NCI-H1105 (cell line): ENCODE data around the gene SLC26A11.
"Not testable (repeated sequence)": the region's sequence is repeated elsewhere in the genome, so short reads cannot be mapped to it uniquely, and the experiment has no call there.

Source experiments
- DNase-seq: peaks from one replicate; lab custom pipeline; 2025; lab: John Stamatoyannopoulos, UW

SLC26A11 gene

GRCh38 chr17:80285237-80285920, 65.2 kb downstream of the SLC26A11 start:
- DNase-seq = no peak

- no peak for DNase-seq
Observed at GRCh38 chr17:80286638-80286960, 66.4 kb downstream of the SLC26A11 start.

GRCh38 chr17:80287038-80287437, 66.8 kb downstream of the SLC26A11 start:
- no peak for DNase-seq

GRCh38 chr17:80287806-80288567, 67.8 kb downstream of the SLC26A11 start:
- no peak for DNase-seq

- no peak for DNase-seq
Observed at GRCh38 chr17:80289616-80290015, 69.4 kb downstream of the SLC26A11 start.

- no peak for DNase-seq
Observed at GRCh38 chr17:80290156-80290555, 69.9 kb downstream of the SLC26A11 start.

GRCh38 chr17:80291260-80291659, 71.0 kb downstream of the SLC26A11 start:
- DNase-seq = no peak

- no peak for DNase-seq
Observed at GRCh38 chr17:80291691-80292487, 71.7 kb downstream of the SLC26A11 start.

GRCh38 chr17:80292521-80292971, 72.3 kb downstream of the SLC26A11 start:
- no peak for DNase-seq

GRCh38 chr17:80294210-80294609, 74.0 kb downstream of the SLC26A11 start:
- no peak for DNase-seq

- no peak for DNase-seq
Observed at GRCh38 chr17:80294653-80295052, 74.4 kb downstream of the SLC26A11 start.

GRCh38 chr17:80295146-80295545, 74.9 kb downstream of the SLC26A11 start:
- DNase-seq = no peak

GRCh38 chr17:80295559-80295958, 75.3 kb downstream of the SLC26A11 start:
- DNase-seq = no peak

- no peak for DNase-seq
Observed at GRCh38 chr17:80296221-80296620, 76.0 kb downstream of the SLC26A11 start.

GRCh38 chr17:80297996-80298560, 77.9 kb downstream of the SLC26A11 start:
- DNase-seq = no peak

- not testable (repeated sequence) for DNase-seq
Observed at GRCh38 chr17:80299350-80300100, 79.3 kb downstream of the SLC26A11 start.

- not testable (repeated sequence) for DNase-seq
Observed at GRCh38 chr17:80300756-80301155, 80.5 kb downstream of the SLC26A11 start.
